H1 (cell line): ENCODE data around the gene SMIM7. TPM values are rescaled to one million over a fixed set of nuclear protein-coding genes. Genes with fewer than 3 reads are reported as not detected.

Source experiments
- CTCF ChIA-PET: fragments of 300-600 bp; sonication (Branson Sonifier 250); formaldehyde crosslinking; loops from one replicate; lab custom pipeline; 2021; ENCODE audit not compliant: partially characterized antibody; lab: Charles Lee
- POLR2A ChIA-PET: fragments of 300-600 bp; sonication (Branson Sonifier 250); formaldehyde crosslinking; loops from one replicate; lab custom pipeline; 2021; ENCODE audit warnings: inconsistent platforms; ENCODE audit not compliant: partially characterized antibody; lab: Charles Lee
- DNase-seq, 2 experiments: peaks; one replicate each; pipeline versions ENCODE4 v3.0.0 to v3.0.0-alpha.2; 2010 to 2022; ENCODE audit warnings: low spot score in 2 of 2, low read depth in 1 of 2, mixed read lengths in 1 of 2
- FAIRE-seq: peaks from 2 replicates; lab custom pipeline; 2011; peaks lifted over from hg19 to GRCh38; lab: Jason Lieb, UNC
- H2AFZ ChIP-seq: 2 replicates; pipeline ENCODE4 v1.8.1; 2012; ENCODE audit warnings: low read length, inconsistent platforms
- H2AK5ac ChIP-seq: 2 replicates; pipeline ENCODE4 v1.6.1; 2013; ENCODE audit warnings: low read depth, low read length
- H2BK120ac ChIP-seq: replicated peaks from 2 replicates; pipeline ENCODE3; 2013; ENCODE audit warnings: low read depth, low read length, inconsistent platforms
- H2BK12ac ChIP-seq: 2 replicates; pipeline ENCODE4 v1.6.1; 2013; ENCODE audit warnings: low read depth, low read length
- H2BK15ac ChIP-seq: 2 replicates; pipeline ENCODE4 v1.6.1; 2013; ENCODE audit warnings: low read length
- H2BK20ac ChIP-seq: 2 replicates; pipeline ENCODE4 v1.6.1; 2013; ENCODE audit warnings: low read length
- H2BK5ac ChIP-seq: 2 replicates; pipeline ENCODE4 v1.6.1; 2013; ENCODE audit warnings: low read depth, low read length
- H3K14ac ChIP-seq: 2 replicates; pipeline ENCODE4 v1.6.1; 2013; ENCODE audit warnings: inconsistent platforms; ENCODE audit not compliant: insufficient read length
- H3K18ac ChIP-seq: 2 replicates; pipeline ENCODE4 v1.6.1; 2013; ENCODE audit warnings: low read length; ENCODE audit errors: extremely low read depth
- H3K23ac ChIP-seq: 2 replicates; pipeline ENCODE4 v1.6.1; 2013; ENCODE audit warnings: inconsistent platforms; ENCODE audit not compliant: insufficient read length
- H3K23me2 ChIP-seq: 2 replicates; pipeline ENCODE4 v1.6.1; 2013; ENCODE audit warnings: low read depth, low read length
- H3K27ac ChIP-seq: 2 replicates; pipeline ENCODE4 v1.6.1; 2011; ENCODE audit warnings: low read depth, low read length, inconsistent platforms
- H3K27me3 ChIP-seq, 4 experiments: replicated peaks in 1 of 4; 1 replicate in 1 of 4; 2 replicates in 3 of 4; pipeline versions ENCODE4 v1.6.1 to v1.8.1; 2011 to 2013; ENCODE audit warnings: low read length in 3 of 4, mild to moderate bottlenecking in 3 of 4, inconsistent platforms in 2 of 4, mixed read lengths in 2 of 4, moderate library complexity in 1 of 4; ENCODE audit not compliant: control insufficient read depth in 3 of 4, insufficient read depth in 3 of 4; ENCODE audit errors: extremely low read depth in 1 of 4
- H3K36me3 ChIP-seq, 4 experiments: 2 replicates each; pipeline versions ENCODE4 v1.6.1 to v1.8.1; 2011 to 2013; ENCODE audit warnings: mild to moderate bottlenecking in 4 of 4, low read length in 3 of 4, moderate library complexity in 2 of 4, control low read depth in 1 of 4, inconsistent platforms in 1 of 4; ENCODE audit not compliant: insufficient read depth in 4 of 4, control insufficient read depth in 2 of 4
- H3K4ac ChIP-seq: replicated peaks from 2 replicates; pipeline ENCODE3; 2013; ENCODE audit warnings: low read length, low read depth, mixed read lengths, inconsistent platforms; ENCODE audit not compliant: insufficient read length
- H3K4me1 ChIP-seq, 4 experiments: replicated peaks in 1 of 4; 1 replicate in 1 of 4; 2 replicates in 3 of 4; pipeline versions ENCODE4 v1.6.1 to v1.8.1; 2011 to 2013; ENCODE audit warnings: low read length in 3 of 4, inconsistent platforms in 2 of 4, mixed read lengths in 1 of 4; ENCODE audit not compliant: insufficient read depth in 4 of 4, control insufficient read depth in 3 of 4
- H3K4me2 ChIP-seq, 2 experiments: 2 replicates each; pipeline versions ENCODE4 v1.6.1 to v1.8.1; 2011 to 2013; ENCODE audit warnings: low read depth in 2 of 2, low read length in 2 of 2, control low read depth in 1 of 2, inconsistent platforms in 1 of 2, mild to moderate bottlenecking in 1 of 2; ENCODE audit not compliant: insufficient read depth in 1 of 2
- H3K4me3 ChIP-seq, 4 experiments: fragments of 200-600, 300-600 bp in 1 of 4; sonication (generic), shearing (Covaris generic), sonication (Bioruptor Twin) in 1 of 4; 2 replicates each; pipeline versions ENCODE4 v1.5.1 to v1.8.1; 2011 to 2016; ENCODE audit warnings: low read length in 4 of 4, low read depth in 3 of 4, control low read depth in 2 of 4, inconsistent platforms in 2 of 4, mild to moderate bottlenecking in 2 of 4, mixed read lengths in 1 of 4, moderate library complexity in 1 of 4; ENCODE audit not compliant: insufficient read depth in 2 of 4; ENCODE audit errors: extremely low read depth in 1 of 4
- H3K56ac ChIP-seq: replicated peaks from 2 replicates; pipeline ENCODE3; 2013; ENCODE audit warnings: low read depth, mild to moderate bottlenecking, mixed read lengths, low read length, inconsistent platforms; ENCODE audit not compliant: insufficient read length
- H3K79me1 ChIP-seq: 2 replicates; pipeline ENCODE4 v1.6.1; 2013; ENCODE audit warnings: low read depth, low read length, control low read depth
- H3K79me2 ChIP-seq, 2 experiments: 2 replicates each; pipeline versions ENCODE4 v1.6.1 to v1.8.1; 2012 to 2013; ENCODE audit warnings: low read length in 2 of 2, mild to moderate bottlenecking in 2 of 2, inconsistent platforms in 1 of 2; ENCODE audit not compliant: insufficient read depth in 2 of 2, control insufficient read depth in 1 of 2
- H3K9ac ChIP-seq, 4 experiments: replicated peaks in 1 of 4; 1 replicate in 1 of 4; 2 replicates in 3 of 4; pipeline versions ENCODE4 v1.6.1 to v1.8.1; 2011 to 2013; ENCODE audit warnings: low read depth in 3 of 4, low read length in 3 of 4, control low read depth in 2 of 4, mild to moderate bottlenecking in 2 of 4, moderate library complexity in 2 of 4, inconsistent platforms in 1 of 4; ENCODE audit errors: extremely low read depth in 1 of 4
- H3K9me3 ChIP-seq, 2 experiments: 2 replicates each; pipeline versions ENCODE4 v1.6.1 to v1.8.1; 2012 to 2013; ENCODE audit warnings: mild to moderate bottlenecking in 2 of 2, moderate library complexity in 2 of 2, control low read depth in 1 of 2, inconsistent platforms in 1 of 2, low read depth in 1 of 2, low read length in 1 of 2, mixed read lengths in 1 of 2; ENCODE audit not compliant: insufficient read depth in 2 of 2
- H4K20me1 ChIP-seq, 2 experiments: replicated peaks in 1 of 2; 2 replicates each; pipeline versions ENCODE3 to v1.8.1; 2011 to 2013; ENCODE audit warnings: inconsistent platforms in 2 of 2, low read length in 2 of 2, mild to moderate bottlenecking in 1 of 2; ENCODE audit not compliant: insufficient read depth in 2 of 2, control insufficient read depth in 1 of 2
- H4K5ac ChIP-seq: 2 replicates; pipeline ENCODE4 v1.6.1; 2013; ENCODE audit warnings: low read length, low read depth, mixed read lengths, inconsistent platforms; ENCODE audit not compliant: insufficient read length
- H4K8ac ChIP-seq: 2 replicates; pipeline ENCODE4 v1.8.0; 2013; ENCODE audit warnings: mild to moderate bottlenecking, moderate library complexity, low read length, inconsistent platforms; ENCODE audit not compliant: insufficient read depth; ENCODE audit errors: extremely low read depth
- H4K91ac ChIP-seq: replicated peaks from 2 replicates; pipeline ENCODE3; 2013; ENCODE audit warnings: low read length, mixed read lengths, inconsistent platforms; ENCODE audit not compliant: insufficient read length
- BCL11A ChIP-seq, 2 experiments: IDR thresholded peaks; one replicate each; pipeline ENCODE4 v1.6.1; 2011; ENCODE audit warnings: low read depth in 2 of 2, low read length in 2 of 2, mild to moderate bottlenecking in 2 of 2
- JUN ChIP-seq: IDR thresholded peaks from 2 replicates; pipeline ENCODE4 v1.6.1; 2011; ENCODE audit warnings: low read depth, mild to moderate bottlenecking, improper control_type of control experiment, low read length
- KDM4A ChIP-seq: IDR thresholded peaks from one replicate; pipeline ENCODE4 v1.7.1; 2012; ENCODE audit warnings: low read depth, mild to moderate bottlenecking, moderate library complexity, low read length, inconsistent platforms; ENCODE audit not compliant: severe bottlenecking
- NANOG ChIP-seq: IDR thresholded peaks from 2 replicates; pipeline ENCODE4 v1.6.1; 2011; ENCODE audit warnings: low read length, low read depth, mild to moderate bottlenecking, inconsistent platforms; ENCODE audit not compliant: insufficient read depth, poor library complexity, severe bottlenecking
- PHF8 ChIP-seq: fragments of 200-600 bp; sonication (generic); conservative IDR thresholded peaks from 2 replicates; pipeline ENCODE4 v1.7.1; 2012; ENCODE audit warnings: low read depth, mild to moderate bottlenecking, inconsistent platforms, low read length, moderate library complexity
- POLR2A ChIP-seq, 2 experiments: IDR thresholded peaks; 1 replicate in 1 of 2; 2 replicates in 1 of 2; pipeline ENCODE4 v1.6.1; 2011; ENCODE audit warnings: low read depth in 2 of 2, low read length in 2 of 2, mild to moderate bottlenecking in 2 of 2; ENCODE audit errors: control extremely low read depth in 1 of 2
- SP4 ChIP-seq: IDR thresholded peaks from 2 replicates; pipeline ENCODE4 v1.6.1; 2012; ENCODE audit warnings: low read length, inconsistent platforms
- TAF1 ChIP-seq: IDR thresholded peaks from 2 replicates; pipeline ENCODE4 v1.6.1; 2011; ENCODE audit warnings: mild to moderate bottlenecking, low read depth, low read length
- WGBS, 2 experiments: shearing (Covaris generic) in 1 of 2; methylation state at CpG; one replicate each; pipeline versions ENCODE4 v1.1.6 to v1.1.7; 2013 to 2015; ENCODE audit warnings: low lambda C conversion rate in 2 of 2, mixed read lengths in 2 of 2, inconsistent platforms in 1 of 2, low coverage in 1 of 2, missing lambda C conversion rate in 1 of 2; ENCODE audit not compliant: insufficient replicate concordance in 2 of 2, insufficient coverage in 1 of 2, insufficient read length in 1 of 2; ENCODE audit errors: extremely low coverage in 1 of 2, missing lambda C conversion rate in 1 of 2; 5-methylcytosine and 5-hydroxymethylcytosine counted together
- polyA plus RNA-seq, 7 experiments: library from polyadenylated mRNA; depleted of rRNA in 3 of 7; stranded (reverse) in 5 of 7; unstranded in 2 of 7; fragments of >200 nt in 5 of 7; fragments of 200-250 nt in 2 of 7; gene quantifications; 1 replicate in 5 of 7; 2 replicates in 1 of 7; 4 replicates in 1 of 7; pipeline versions ENCODE4 v1.2.1 to v1.2.3, GENCODE V29; 2011 to 2013; ENCODE audit warnings: missing spikeins in 2 of 7, mixed read lengths in 2 of 7
- total RNA-seq: library from RNA; stranded (reverse); fragmentation: NEBNext Ultra II Directional; extraction: Animal tissue kit (Norgen Biotek cat#: 25700); gene quantifications from 2 replicates; pipeline ENCODE4 v1.2.1, GENCODE V29; 2021

The SMIM7 gene
- total and polyA plus RNA-seq, 2 of the 8 experiments (the other 6 are each of a cell fraction or from before 2014, with no cell fraction given) = 55.5 to 67.5 TPM

GRCh38 chr19:16626796-16627192 is 33.1 kb downstream of the SMIM7 start:
- POLR2A ChIA-PET = interaction anchor here (0.6 to 4.4 kb wide), 11 partner anchors 9 to 60 kb away, joined by 3 to 27 read pairs (median 4); partner anchors contain the start of genes SLC35E1, SMIM7 and TMEM38A
- 22% methylated on average over 12 of the region's 12 CpGs; no CpG with 5 or more reads in 1 of the 2 experiments for WGBS, 2 experiments
- 0 out of 2 replicates have a peak overlapping the region, but pooled peaks have one; percentile 60 for H2BK5ac ChIP-seq
- H3K4me2 ChIP-seq = peak overlapping the region; percentile 76 to 99
- H3K9ac ChIP-seq = peak overlapping the region in 3 of 4 experiments; percentile 56 to 79 (median 67); a peak in 5 of 7 replicates
- no peak overlapping the region for H2BK120ac ChIP-seq
- H3K36me3 ChIP-seq = peaks cover 0 to 5% (median 0%) of the 10 kb centered on the region in 4 experiments; a peak in 5 of 8 replicates
- H4K8ac ChIP-seq = no peak overlapping the region
- H3K27me3 ChIP-seq = no peaks in the 10 kb centered on the region
- peak overlapping the region; percentile 53 to 99 (median 82) for H3K4me3 ChIP-seq
- no peaks in the 10 kb centered on the region for H3K9me3 ChIP-seq
- H3K14ac ChIP-seq = no peak overlapping the region
- no peak overlapping the region for H3K23ac ChIP-seq
- H2AK5ac ChIP-seq = no peak overlapping the region
- H2BK15ac ChIP-seq = no peak overlapping the region
- H3K79me1 ChIP-seq = peaks cover 22% of the 10 kb centered on the region
- H3K23me2 ChIP-seq = peaks cover 10% of the 10 kb centered on the region; the same call in 1 of the 2 replicates
- no peak overlapping the region for H3K27ac ChIP-seq
- no peak for DNase-seq
- no peak overlapping the region for H2BK12ac ChIP-seq
- no peak overlapping the region for H4K91ac ChIP-seq
- H3K4ac ChIP-seq = no peak overlapping the region
- H3K79me2 ChIP-seq = peaks cover 21 to 59% of the 10 kb centered on the region in 2 experiments
- H2BK20ac ChIP-seq = no peak overlapping the region
- H4K5ac ChIP-seq = no peak overlapping the region
- no peak overlapping the region for H3K56ac ChIP-seq
- peaks cover 2 to 10% (median 4%) of the 10 kb centered on the region in 4 experiments; a peak in 6 of 7 replicates for H3K4me1 ChIP-seq
- H2AFZ ChIP-seq = no peak overlapping the region
- CTCF ChIA-PET = interaction anchor here (0.7 to 0.9 kb wide), 2 partner anchors 9 to 46 kb away, joined by 3 read pairs; no protein-coding TSS in a partner anchor
- H3K18ac ChIP-seq = no peak overlapping the region
- H4K20me1 ChIP-seq = peaks cover 16 to 36% of the 10 kb centered on the region in 2 experiments
- FAIRE-seq = no peak
- TF ChIP-seq SP4 (no peak), PHF8 (no peak), JUN (no peak), TAF1 (no peak), POLR2A (IDR thresholded peaks at IDR 0.05; ENCODE audit: control extremely low read depth in 1 of 2, low read depth in 2 of 2, low read length in 2 of 2) (no peak), NANOG (no peak), KDM4A (no peak), BCL11A (IDR thresholded peaks at IDR 0.05; ENCODE audit: low read depth in 2 of 2, low read length in 2 of 2) (no peak)
